ENCODE measurements around the gene ZNF207. TPM values are rescaled to one million over a fixed set of nuclear protein-coding genes. Genes with fewer than 3 reads are reported as not detected.
"Not testable (repeated sequence)": the region's sequence is repeated elsewhere in the genome, so short reads cannot be mapped to it uniquely, and the experiment has no call there.

The ZNF207 gene
- total RNA-seq, 1 experiment from 2014 or later: 198 TPM

DNA sequence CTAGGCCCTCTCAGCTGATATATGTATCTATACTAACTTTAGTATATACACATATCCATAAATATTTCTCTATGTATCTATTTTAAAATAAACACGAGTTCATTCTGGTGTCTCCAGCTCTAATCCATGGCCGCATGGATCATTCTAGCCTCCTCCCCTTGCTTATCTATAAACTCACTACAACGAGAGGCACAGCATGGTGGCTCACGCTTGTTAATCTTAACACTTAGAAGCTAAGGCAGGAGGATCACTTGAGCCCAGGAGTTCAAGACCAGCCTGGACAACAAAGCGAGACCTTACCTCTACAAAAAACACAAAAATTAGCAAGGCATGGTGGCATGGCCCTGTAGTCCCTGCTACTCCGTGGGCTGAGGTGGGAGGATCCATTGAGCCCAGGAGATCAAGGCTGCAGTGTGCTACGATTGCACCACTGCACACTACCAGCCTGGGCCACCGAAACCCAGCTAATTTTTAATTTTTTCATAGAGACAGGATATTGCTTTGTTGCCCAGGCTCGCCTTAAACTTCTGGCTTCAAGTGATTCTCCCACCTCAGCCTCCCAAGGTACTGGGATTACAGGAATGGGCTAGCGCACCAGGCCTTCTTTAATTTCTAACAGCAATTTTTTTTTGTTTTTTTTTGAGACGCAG lies 3.9 kb upstream of the ZNF207 start:
- intact Hi-C loops (cut with micrococcal nuclease; ENCODE audit: unreplicated experiment): no loop called here
- CTCF ChIA-PET: no interaction called here
- no peak for DNase-seq
- Mint-ChIP-seq H3K27ac (ENCODE audit: unreplicated experiment) (no peak overlapping the region), H3K4me3 (ENCODE audit: low read depth, unreplicated experiment) (no peak overlapping the region), H3K9me3 (ENCODE audit: low read depth, unreplicated experiment) (no peaks in the 10 kb centered on the region), H3K36me3 (ENCODE audit: insufficient read depth, unreplicated experiment) (peaks cover 39% of the 10 kb centered on the region), H3K27me3 (ENCODE audit: unreplicated experiment) (no peaks in the 10 kb centered on the region), H3K4me1 (ENCODE audit: low read depth, unreplicated experiment) (peaks cover 26% of the 10 kb centered on the region)
- no peak for TF ChIP-seq CTCF (IDR thresholded peaks at IDR 0.05; ENCODE audit: unreplicated experiment)
- no TSS peak for BruUV-seq (replicated peaks)

DNA sequence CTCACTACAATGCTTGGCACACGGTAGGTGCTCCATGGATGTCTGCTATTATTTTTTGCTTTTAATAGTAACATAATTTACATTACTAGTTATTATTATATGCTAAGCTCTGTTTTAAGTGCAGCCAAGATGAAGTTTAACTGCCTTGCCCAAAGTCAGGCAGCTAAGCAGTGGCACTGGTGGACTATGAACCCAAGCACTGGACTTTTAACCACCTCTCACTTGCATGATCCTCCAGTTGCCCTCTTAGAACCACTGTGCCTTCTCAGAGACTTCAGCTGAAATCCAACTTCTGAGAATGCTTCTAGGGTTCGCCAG lies 1.5 kb upstream of the ZNF207 start:
- intact Hi-C loops (cut with micrococcal nuclease; ENCODE audit: unreplicated experiment): no loop called here
- H3K27ac Mint-ChIP-seq (ENCODE audit: unreplicated experiment): no peak overlapping the region
- no peak for DNase-seq
- CTCF ChIA-PET: no interaction called here
- peaks cover 4% of the 10 kb centered on the region for H3K4me1 Mint-ChIP-seq (ENCODE audit: low read depth, unreplicated experiment)
- H3K9me3 Mint-ChIP-seq (ENCODE audit: low read depth, unreplicated experiment): no peaks in the 10 kb centered on the region
- H3K36me3 Mint-ChIP-seq (ENCODE audit: insufficient read depth, unreplicated experiment): peaks cover 37% of the 10 kb centered on the region
- H3K4me3 Mint-ChIP-seq (ENCODE audit: low read depth, unreplicated experiment): no peak overlapping the region
- BruUV-seq (replicated peaks): no TSS peak
- H3K27me3 Mint-ChIP-seq (ENCODE audit: unreplicated experiment): no peaks in the 10 kb centered on the region
- no peak for TF ChIP-seq CTCF (IDR thresholded peaks at IDR 0.05; ENCODE audit: unreplicated experiment)

- CTCF ChIA-PET: no interaction called here
- Mint-ChIP-seq H3K27me3 (ENCODE audit: unreplicated experiment) (no peaks in the 10 kb centered on the region), H3K27ac (ENCODE audit: unreplicated experiment) (peak overlapping the region; percentile 100), H3K4me1 (ENCODE audit: low read depth, unreplicated experiment) (peaks cover 9% of the 10 kb centered on the region), H3K4me3 (ENCODE audit: low read depth, unreplicated experiment) (peak overlapping the region; percentile 100), H3K9me3 (ENCODE audit: low read depth, unreplicated experiment) (no peaks in the 10 kb centered on the region), H3K36me3 (ENCODE audit: insufficient read depth, unreplicated experiment) (peaks cover 45% of the 10 kb centered on the region)
- no peak for TF ChIP-seq CTCF (IDR thresholded peaks at IDR 0.05; ENCODE audit: unreplicated experiment)
- intact Hi-C loops (cut with micrococcal nuclease; ENCODE audit: unreplicated experiment): no loop called here
- BruUV-seq (replicated peaks): TSS peak; percentile 90
- DNase-seq: no peak
Observed at GRCh38 chr17:32349503-32349853, 479 bp upstream of the ZNF207 start.

- DNase-seq: no peak
- H3K36me3 Mint-ChIP-seq (ENCODE audit: insufficient read depth, unreplicated experiment): peaks cover 59% of the 10 kb centered on the region
- H3K27ac Mint-ChIP-seq (ENCODE audit: unreplicated experiment): peak overlapping the region; percentile 100
- H3K9me3 Mint-ChIP-seq (ENCODE audit: low read depth, unreplicated experiment): no peaks in the 10 kb centered on the region
- TF ChIP-seq CTCF (IDR thresholded peaks at IDR 0.05; ENCODE audit: unreplicated experiment): no peak
- H3K27me3 Mint-ChIP-seq (ENCODE audit: unreplicated experiment): no peaks in the 10 kb centered on the region
- intact Hi-C loops (cut with micrococcal nuclease; ENCODE audit: unreplicated experiment): no loop called here
- peak overlapping the region; percentile 100 for H3K4me3 Mint-ChIP-seq (ENCODE audit: low read depth, unreplicated experiment)
- CTCF ChIA-PET: interaction anchor here (0.6 to 1.0 kb wide), 3 partner anchors 15 to 111 kb away, joined by 3 to 5 read pairs (median 3); partner anchors contain the start of gene PSMD11
- BruUV-seq (replicated peaks): no TSS peak
- H3K4me1 Mint-ChIP-seq (ENCODE audit: low read depth, unreplicated experiment): peaks cover 22% of the 10 kb centered on the region
Observed at GRCh38 chr17:32350666-32351418, 885 bp downstream of the ZNF207 start.

- H3K9me3 Mint-ChIP-seq (ENCODE audit: low read depth, unreplicated experiment); CTCF ChIA-PET; H3K27me3 Mint-ChIP-seq (ENCODE audit: unreplicated experiment); intact Hi-C loops (cut with micrococcal nuclease; ENCODE audit: unreplicated experiment); H3K27ac Mint-ChIP-seq (ENCODE audit: unreplicated experiment); BruUV-seq (replicated peaks); DNase-seq: not testable (repeated sequence)
- H3K4me3 Mint-ChIP-seq (ENCODE audit: low read depth, unreplicated experiment): peak overlapping the region; percentile 100
- H3K36me3 Mint-ChIP-seq (ENCODE audit: insufficient read depth, unreplicated experiment): peaks cover 69% of the 10 kb centered on the region
- H3K4me1 Mint-ChIP-seq (ENCODE audit: low read depth, unreplicated experiment): peaks cover 24% of the 10 kb centered on the region
Observed at GRCh38 chr17:32352734-32353133, 2.8 kb downstream of the ZNF207 start.

Data from Calu3 (cell line).